IPS DF 4.7 (cell line): ENCODE results near the gene ITIH3.

Source experiments
- DNase-seq: peaks from one replicate; pipeline ENCODE4 v3.0.0-alpha.2; 2013; ENCODE audit warnings: low spot score; ENCODE audit errors: extremely low read depth

Gene ITIH3

DNA sequence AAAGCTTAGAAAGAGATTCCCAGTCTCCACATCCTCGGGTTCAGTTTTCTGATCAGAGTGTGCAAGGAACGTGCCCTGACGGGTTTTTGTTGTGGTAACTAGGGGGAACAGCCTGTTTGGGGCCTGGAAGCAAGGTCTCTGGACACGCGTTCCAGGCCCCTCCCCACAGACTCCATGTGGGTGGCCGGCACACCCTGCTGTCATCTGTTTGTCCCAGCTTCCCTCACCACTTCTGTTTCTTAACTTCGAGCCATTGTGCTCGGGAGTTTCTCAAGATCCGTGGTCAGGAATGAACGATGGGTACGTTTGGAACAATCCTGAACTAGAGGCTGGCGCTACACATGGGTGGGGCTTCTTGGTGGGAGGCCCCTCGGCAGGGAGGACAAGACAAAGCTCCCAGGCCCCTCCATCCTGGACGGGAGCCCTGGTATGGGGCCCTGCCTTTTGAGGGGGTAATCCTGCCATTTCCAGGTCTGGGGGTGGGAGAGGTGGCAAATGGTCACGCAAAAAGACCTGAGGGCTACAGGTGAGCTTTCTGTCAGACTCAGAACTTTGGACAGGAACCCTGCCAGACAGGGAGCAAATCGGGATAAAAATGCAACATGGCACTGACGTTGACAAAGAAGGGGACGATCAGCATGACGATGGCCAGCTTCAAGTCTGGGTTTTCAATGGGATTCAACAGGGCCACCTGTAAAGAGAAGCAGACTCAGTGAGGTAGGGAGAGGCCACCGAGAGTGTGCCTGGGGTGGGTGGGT is 48.7 kb downstream of the ITIH3 start:
- DNase-seq: no peak

DNA sequence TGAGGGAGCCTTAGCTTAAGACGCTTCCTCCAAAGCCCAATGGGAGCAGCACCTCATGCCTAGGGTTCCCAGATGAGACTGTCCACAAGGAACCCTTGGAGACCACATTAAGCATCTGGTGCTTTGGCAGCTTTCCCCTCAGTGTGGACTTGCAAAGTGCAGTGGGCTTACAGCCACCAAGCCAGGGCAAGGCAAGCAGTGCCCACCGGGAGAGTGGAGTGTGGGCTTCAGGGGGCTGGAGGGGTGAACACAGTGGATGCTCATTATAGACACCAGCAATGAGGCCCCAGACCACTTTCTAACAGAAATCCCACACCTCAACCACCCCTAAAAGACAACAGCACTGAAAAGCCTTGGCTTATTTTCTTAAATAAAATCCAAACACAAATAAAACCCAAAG is 49.3 kb downstream of the ITIH3 start:
- no peak for DNase-seq

DNA sequence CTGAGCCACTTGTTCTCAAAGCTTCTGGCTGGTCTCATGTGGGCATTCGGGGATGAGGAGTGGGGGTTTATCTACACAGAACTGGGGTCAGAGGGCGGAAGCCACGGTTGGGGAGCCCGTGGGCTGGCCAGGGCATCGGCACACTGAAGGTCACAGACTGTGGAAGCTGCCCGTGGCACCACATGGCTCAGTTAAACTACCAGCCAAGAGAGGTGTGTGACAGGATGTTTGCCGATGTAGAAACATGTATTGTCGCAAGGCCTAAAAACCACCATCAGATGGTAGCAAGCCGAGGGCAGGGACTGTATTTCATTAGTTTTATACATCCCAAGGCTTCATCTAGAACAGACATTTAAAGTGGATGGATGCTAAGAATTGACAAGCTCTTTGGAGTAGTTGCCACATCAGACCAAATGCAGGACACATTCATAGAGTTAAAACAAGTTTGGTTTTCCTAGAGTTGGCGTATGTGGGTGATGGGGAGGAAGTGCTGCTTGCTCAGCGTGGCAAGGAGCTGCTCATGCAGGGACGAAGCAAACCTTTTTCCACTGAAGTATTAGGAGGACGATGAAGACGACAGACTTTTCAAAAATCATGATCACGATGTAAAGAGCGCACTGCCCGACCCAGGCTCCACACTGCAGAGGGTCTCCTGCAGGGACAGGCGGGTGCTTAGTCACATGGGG is 49.8 kb downstream of the ITIH3 start:
- DNase-seq: no peak

- DNase-seq: no peak
These were observed 50.6 kb downstream of the ITIH3 start for GRCh38 chr3:52845157-52845556.

- no peak for DNase-seq
These were observed 51.3 kb downstream of the ITIH3 start for GRCh38 chr3:52845691-52846431.

DNA sequence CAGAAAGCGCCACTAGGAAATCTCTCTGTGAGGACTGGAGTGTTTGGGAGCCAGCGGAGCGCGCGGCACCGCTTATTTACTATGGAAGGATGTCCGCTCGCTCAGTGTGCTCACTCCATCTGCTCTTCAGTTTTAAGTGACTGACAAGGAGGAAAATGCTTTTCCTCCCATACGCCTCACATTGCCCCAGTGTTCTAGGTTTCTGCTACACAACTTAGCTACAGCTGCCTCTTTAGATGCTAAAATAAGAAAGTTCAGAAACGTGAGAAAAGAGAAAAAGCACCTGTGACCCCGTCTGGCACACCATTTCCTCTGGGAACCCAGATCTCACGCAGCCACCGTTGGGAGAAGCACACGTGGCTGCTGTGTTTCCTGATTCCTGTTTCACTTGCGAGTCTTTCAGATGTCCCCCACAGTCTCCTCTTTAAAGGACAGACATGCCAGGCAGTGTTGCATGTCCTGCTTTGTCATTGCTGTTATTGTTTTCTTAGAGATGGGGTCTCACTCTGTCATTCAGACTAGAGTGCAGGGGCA is 51.9 kb downstream of the ITIH3 start:
- DNase-seq: no peak

- DNase-seq: no peak
These were observed 52.6 kb downstream of the ITIH3 start for GRCh38 chr3:52847241-52847640.

- no peak for DNase-seq
These were observed 53.1 kb downstream of the ITIH3 start for GRCh38 chr3:52847726-52848125.

GRCh38 chr3:52848617-52849016 is 54.0 kb downstream of the ITIH3 start:
- DNase-seq: no peak

- no peak for DNase-seq
These were observed 55.1 kb downstream of the ITIH3 start for GRCh38 chr3:52849656-52850055.

DNA sequence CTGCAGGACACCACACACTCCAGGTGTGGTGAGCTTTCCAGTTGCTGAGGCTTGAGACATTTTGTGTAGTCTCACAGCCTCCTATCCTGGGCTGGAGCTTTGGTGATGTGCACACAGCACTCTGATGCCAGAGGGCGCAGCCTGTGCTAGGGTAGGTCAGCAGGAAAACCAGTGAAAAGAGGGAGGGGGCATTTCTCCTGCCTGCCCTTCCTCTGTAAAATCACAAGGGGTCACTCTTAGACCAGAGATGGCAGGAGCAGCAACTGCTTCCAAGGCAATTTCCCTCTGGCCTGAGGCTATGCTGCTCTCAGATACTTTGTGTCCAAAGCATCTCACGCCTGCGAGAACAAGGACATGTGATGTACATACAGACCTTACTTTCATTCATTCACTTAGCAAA is 56.8 kb downstream of the ITIH3 start:
- DNase-seq: peak; percentile 36

GRCh38 chr3:52852419-52852818 is 57.8 kb downstream of the ITIH3 start:
- DNase-seq: no peak

DNA sequence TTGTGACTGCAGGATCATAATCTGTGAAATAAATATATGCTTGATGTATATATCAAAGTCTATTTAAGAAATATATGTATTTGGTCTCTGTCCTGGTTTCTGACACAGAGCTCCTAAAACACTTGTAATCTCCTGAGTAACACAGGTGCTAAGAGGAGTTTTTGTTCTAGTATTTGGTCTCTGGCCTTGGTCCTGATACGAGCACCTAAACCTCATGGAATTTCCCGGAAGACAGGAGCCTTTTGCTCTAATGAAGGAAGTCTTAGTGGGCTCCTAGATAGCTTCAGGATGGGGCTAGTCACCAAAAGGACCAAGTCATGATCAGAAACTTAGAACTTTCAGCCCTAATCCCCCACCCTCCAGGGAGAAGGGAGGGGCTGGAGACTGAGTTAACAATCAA is 59.4 kb downstream of the ITIH3 start:
- DNase-seq: no peak

DNA sequence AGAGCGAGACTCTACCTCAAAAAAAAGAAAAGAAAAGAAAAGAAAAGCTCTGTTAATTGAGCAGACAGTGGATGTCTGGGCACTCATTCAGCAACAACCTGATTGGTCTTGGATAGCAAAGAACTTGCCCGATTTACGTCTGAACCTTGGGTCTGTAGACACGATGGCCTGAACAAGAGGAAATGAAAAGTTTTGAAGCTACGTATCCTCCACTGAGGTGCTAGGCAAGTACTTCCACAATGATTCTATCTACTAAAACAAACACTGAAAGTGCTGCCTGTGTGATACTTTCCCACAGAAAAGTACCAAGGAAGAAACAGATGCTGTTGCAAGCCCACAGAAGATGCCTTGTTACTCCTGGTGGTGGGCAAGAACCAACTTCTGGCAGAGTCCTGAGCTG is 62.1 kb downstream of the ITIH3 start:
- no peak for DNase-seq

DNA sequence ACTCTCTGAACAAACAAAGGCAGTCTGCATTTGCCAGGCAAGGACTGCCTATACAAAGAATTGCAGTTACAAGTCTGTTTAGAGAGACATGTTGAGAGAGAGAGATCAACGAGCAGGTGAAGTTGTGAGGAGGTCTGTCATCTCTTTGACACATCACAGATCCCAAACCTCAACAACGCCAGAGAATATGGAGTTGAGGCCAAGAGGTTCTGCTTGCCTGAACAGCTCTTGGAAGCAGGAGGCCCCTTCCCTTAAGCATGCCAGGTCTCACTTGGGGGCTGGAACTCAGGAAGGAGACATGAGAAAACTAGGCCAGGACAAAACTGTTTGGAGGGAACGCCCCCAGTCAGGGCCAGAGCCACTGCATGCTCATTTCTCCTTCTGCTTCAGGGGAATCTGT is 62.5 kb downstream of the ITIH3 start:
- no peak for DNase-seq

GRCh38 chr3:52857864-52858263 is 63.3 kb downstream of the ITIH3 start:
- DNase-seq: no peak
